NCI-H510A (cell line): ENCODE data around the gene FAM168A.

Experiments used
- DNase-seq: peaks from one replicate; lab custom pipeline; 2025; lab: John Stamatoyannopoulos, UW

Gene FAM168A

GRCh38 chr11:73425108-73425507, 172.8 kb downstream of the FAM168A start:
- no peak for DNase-seq

GRCh38 chr11:73423506-73423905, 174.4 kb downstream of the FAM168A start:
- DNase-seq, result no peak

- no peak for DNase-seq
Observed at GRCh38 chr11:73422886-73423285, 175.0 kb downstream of the FAM168A start.

GRCh38 chr11:73420136-73420535, 177.8 kb downstream of the FAM168A start:
- DNase-seq, result no peak

GRCh38 chr11:73416786-73417185, 181.1 kb downstream of the FAM168A start:
- DNase-seq, result no peak

DNA sequence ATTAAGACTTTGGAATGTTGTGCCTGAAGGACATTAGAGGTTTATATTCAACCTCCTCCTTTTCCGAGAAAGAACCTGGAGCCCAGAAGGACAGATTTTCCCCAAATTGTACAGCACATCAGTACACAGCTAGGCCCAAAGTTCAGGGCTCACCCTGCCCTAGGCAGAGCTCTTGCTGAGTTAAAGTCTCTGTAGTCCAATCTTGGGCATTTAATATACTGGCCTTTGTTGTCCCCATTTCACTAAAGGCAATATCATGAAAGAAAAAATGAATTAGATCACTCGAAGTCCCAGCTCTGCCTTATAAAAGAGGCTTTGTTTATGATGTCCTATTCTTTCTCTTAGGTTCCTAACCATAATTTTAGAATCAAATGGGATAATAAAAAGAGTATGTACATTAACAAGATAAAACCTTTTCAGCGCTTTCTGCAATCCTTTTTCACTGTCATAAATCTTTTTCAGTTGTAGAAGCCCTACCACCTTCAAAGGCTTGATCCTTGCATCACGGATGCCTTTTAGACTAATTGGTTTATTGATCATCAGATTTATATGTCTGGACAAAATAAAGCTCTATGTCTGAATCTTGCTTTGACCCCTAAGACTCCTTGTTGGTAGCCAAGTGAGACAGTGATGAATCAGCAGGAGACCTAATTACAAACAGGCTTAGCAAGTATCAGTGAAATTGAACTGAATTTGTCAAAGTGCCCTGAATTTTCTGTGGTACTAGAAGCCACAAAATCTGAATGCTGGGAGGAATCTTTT, 181.9 kb downstream of the FAM168A start:
- no peak for DNase-seq

DNA sequence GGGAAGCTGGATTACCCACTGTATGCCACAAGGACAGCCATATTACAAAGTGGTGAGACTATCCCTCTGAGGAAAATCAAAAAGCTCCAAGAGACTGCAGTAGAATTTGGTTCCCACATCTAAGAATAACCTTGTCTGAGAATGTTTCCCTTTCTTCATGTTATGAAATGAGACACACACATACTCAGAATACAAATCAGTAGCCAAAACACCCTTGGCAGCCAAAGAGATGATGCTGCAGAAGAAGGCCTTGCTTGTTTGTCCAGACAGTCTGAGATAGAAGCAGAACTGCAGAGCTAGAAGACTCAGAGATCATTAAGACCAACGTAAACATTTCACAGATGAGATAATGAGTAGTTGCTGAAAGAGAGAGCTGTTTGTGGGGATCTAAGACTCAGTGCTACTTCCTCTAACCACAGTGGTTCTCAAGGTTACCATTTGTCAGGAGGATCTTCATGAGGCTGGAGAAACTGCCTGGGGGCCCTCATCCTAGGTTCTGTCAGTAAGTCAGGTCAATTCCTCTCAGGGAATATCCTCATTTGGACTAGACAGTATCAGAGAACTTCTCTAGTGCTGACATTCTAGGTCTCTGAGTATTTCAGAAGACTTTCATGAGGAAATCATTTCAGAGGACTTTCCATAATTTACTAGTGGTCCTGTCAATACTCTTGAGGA, 182.8 kb downstream of the FAM168A start:
- DNase-seq, result no peak

DNA sequence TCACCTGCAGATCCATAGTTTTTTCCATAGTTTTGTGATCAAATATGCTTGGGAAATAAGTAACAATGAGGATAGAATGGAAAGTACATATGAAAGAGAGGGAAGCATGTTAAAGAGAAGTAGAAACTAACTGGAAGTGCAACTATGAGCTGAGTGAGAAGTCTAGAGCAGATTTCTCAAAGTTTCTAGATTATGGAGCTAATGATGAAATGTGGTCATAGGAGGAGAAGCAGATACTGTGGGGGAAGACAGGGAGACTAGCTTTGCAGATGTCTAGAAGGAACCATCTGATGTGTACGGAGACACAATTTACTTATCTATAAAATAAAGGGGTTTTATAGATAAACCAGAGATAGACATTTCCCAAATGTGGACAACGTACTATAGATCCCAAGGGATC, 184.7 kb downstream of the FAM168A start:
- no peak for DNase-seq

DNA sequence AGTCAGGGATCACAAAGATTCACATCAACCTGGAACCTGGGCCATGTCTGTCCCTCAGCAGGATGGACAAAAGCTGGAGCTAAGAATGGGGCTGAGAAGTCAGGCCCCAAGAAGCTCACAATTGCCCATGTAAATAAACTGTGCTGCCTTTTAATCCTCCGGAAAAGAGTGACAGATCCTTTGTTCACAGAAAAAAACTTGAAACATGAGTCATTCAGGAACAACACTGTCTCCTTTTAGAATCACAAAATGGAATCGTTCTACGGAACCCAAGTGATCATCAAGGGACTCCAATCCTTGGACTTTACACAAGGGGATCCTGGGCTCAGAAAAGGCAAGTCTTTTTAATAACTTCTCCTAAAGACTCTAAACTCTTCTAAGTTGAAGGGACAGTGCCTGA, 185.6 kb downstream of the FAM168A start:
- no peak for DNase-seq

DNA sequence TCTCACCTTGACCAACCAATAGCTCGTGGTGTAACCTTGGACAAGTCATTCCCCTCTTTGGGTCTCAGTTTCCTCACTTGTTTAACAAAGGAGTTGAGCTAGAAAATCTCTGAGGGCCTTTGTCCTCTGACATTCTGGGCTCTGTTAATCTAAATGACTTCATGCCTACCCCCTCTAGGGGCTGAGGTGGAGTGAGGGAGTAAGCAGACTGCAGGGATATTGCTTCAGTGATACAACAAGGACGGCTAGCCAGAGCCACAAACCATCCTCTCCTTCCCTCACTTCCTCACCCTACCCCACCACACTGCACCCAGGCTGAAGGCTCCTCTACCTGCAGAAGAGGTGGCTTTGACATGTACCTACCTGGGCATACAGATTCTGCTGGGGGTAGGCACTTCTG, 186.9 kb downstream of the FAM168A start:
- DNase-seq, result no peak

DNA sequence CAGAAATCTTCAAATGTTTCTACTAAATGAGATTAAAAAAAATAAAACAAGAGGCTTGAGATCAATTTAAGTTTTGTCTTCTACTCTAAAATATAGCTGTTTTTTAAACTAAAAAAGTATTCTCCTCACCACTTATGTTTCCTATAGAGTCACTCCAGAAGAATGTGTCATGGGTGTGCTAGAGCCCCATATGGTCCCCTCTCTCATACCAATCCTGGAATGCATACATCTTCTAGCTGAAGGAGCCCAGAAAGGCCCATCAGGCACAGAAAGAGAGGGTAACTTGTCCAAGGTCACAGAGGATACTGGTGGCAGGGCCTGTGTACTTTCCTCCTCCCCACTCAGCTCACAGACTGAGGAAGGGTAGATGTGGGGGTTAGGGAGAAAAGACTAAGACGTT, 187.3 kb downstream of the FAM168A start:
- DNase-seq, result no peak

GRCh38 chr11:73409431-73409830, 188.5 kb downstream of the FAM168A start:
- no peak for DNase-seq

GRCh38 chr11:73406619-73407018, 191.3 kb downstream of the FAM168A start:
- DNase-seq, result no peak

DNA sequence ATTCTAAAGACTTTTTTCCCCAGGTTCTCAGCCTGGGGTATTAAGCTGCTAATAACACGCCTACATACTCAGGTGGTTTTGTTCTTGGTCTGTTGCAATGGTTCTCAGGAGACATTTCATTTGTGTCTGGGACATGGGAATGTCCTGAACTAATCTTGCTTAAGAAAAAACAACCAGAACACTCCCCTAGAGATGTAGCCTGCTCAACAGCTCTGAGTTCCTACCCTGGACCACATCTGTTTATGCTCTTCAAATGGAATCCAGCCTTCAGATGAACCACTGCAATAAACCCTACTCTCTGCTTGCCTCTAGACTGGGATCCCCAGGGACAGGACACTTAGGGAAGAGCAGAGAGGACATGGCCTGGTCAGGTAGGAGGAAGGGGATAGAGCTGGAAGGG, 191.8 kb downstream of the FAM168A start:
- no peak for DNase-seq

DNA sequence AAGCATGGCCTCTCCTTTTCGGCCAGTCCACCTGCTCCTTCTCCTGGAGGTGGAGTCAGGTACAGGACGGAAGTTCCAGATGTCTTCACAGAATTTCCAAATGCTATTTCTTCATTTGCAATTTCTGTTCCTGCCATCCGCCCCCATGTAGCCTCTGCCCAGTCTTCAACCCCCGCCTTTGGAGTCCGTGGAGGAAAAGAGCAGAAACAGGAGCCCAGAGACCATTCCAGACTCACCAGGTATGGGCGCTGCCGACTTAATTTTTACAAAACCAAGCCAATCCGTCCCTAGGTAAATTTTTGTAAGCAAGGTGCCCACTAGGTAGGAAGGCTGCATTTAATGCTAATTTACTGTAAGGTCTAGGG, 192.8 kb downstream of the FAM168A start:
- no peak for DNase-seq

DNA sequence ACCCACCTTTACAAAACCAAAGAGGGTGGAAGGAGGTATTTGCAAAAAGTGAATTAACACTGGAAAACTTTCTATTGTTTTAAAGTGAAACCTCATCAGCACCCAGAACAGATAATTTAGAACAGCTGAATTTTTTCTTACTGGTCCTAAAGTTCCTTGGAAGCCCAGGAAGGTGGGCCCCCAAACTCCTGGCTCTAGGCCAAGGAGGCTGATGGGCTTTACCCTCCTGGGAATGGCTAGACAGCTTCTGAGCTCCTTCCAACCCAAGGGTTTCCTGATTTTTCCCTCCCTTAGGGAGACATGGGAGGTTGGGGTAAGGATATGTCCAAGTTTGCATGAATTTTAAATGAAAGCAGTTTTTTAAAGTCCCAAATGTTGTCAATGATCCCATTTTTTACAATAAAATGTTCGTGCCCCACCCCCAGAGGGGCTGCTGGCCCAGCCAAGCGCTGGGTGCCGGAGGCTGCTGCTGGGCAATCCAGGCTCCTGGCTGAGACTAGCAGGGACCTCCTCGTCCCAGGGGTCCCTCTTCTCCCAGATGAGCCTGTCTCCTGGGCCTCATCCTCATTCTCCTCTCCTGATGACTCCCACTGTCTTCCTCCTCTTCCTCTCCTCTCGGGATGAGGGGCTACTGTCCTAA, 193.3 kb downstream of the FAM168A start:
- DNase-seq, result no peak

DNA sequence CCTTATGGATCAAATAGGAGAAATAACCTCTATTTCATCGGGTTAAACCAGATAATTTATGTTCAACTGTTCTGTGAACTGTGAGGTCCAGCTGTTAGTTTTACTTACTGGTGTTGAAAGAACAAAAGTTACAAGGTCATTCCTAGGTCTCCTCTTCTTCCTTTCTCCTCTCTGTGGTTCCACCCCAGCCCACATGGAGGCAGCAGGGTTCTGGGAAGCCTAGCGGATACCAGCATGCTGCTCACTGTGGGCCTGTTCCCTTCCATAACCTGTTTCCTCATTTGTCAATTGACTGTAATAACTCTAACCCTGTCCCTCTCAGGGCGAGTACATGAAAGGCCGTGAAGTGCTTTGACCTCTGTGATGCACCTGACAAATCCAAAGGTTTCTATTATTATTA, 193.9 kb downstream of the FAM168A start:
- no peak for DNase-seq

GRCh38 chr11:73403541-73403940, 194.4 kb downstream of the FAM168A start:
- no peak for DNase-seq

DNA sequence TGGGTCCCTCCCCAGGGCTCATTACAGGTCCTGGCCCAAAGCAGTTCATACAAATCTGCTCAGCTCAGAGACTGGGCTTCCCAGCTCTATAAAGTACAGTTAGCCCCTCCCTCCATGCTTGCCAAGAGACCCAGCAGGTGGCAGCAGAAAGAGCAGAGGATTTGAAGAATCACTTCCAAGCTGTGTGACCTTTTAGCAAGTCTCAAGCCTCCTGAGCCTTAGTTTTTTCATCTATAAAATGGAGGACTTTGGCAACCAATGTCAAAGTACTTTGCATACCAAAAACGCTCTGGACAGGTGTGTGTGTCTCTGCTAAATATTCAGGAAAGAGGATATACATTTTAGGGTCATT, 195.1 kb downstream of the FAM168A start:
- no peak for DNase-seq

- DNase-seq, result no peak
Observed at GRCh38 chr11:73401924-73402833, 195.7 kb downstream of the FAM168A start.

GRCh38 chr11:73401217-73401923, 196.5 kb downstream of the FAM168A start:
- DNase-seq, result no peak

- DNase-seq, result no peak
Observed at GRCh38 chr11:73400293-73400692, 197.6 kb downstream of the FAM168A start.
